D721Med (cell line): ENCODE measurements around the gene IGFL3.

Experiments
- DNase-seq: peaks from one replicate; pipeline ENCODE4 v3.0.0; 2011; ENCODE audit warnings: low spot score; ENCODE audit not compliant: insufficient read length
- FAIRE-seq: peaks from 2 replicates; lab custom pipeline; 2011; peaks lifted over from hg19 to GRCh38; lab: Jason Lieb, UNC
- CTCF ChIP-seq: IDR thresholded peaks from 2 replicates; pipeline ENCODE4 v1.5.1; 2012; ENCODE audit warnings: mild to moderate bottlenecking, control low read depth; ENCODE audit not compliant: insufficient read depth; ENCODE audit errors: missing control alignments

IGFL3 gene

GRCh38 chr19:46125447-46125846 is 959 bp upstream of the IGFL3 start:
- FAIRE-seq = no peak
- TF ChIP-seq CTCF = no peak
- no peak for DNase-seq

- no peak for DNase-seq
- FAIRE-seq = no peak
- TF ChIP-seq CTCF = no peak
Observed at GRCh38 chr19:46118136-46118535, 6.4 kb downstream of the IGFL3 start.

GRCh38 chr19:46116121-46116520 is 8.4 kb downstream of the IGFL3 start:
- DNase-seq (no peak), FAIRE-seq (no peak)
- no peak for TF ChIP-seq CTCF

- no peak for TF ChIP-seq CTCF
- no peak for DNase-seq
- FAIRE-seq = no peak
Observed at GRCh38 chr19:46115396-46116106, 8.9 kb downstream of the IGFL3 start.

GRCh38 chr19:46113726-46114125 is 10.8 kb downstream of the IGFL3 start:
- TF ChIP-seq CTCF = no peak
- DNase-seq (no peak), FAIRE-seq (no peak)

GRCh38 chr19:46112527-46112926 is 12.0 kb downstream of the IGFL3 start:
- DNase-seq (no peak), FAIRE-seq (no peak)
- TF ChIP-seq CTCF = no peak

- no peak for FAIRE-seq
- no peak for DNase-seq
- TF ChIP-seq CTCF = no peak
Observed at GRCh38 chr19:46111376-46111775, 13.1 kb downstream of the IGFL3 start.
